Neural cell (in vitro differentiated cells): ENCODE results near the gene MTF2.

Experiments
- EP300 ChIP-seq: fragments of 450-650 bp; conservative IDR thresholded peaks from 2 replicates; pipeline ENCODE4 v1.6.1; 2014; ENCODE audit warnings: antibody characterized with exemption, mild to moderate bottlenecking, moderate library complexity; ENCODE audit not compliant: poor library complexity, severe bottlenecking
- EZH2 ChIP-seq: fragments of 200-600, 300-800 bp; shearing (Covaris generic), sonication (generic); IDR thresholded peaks from 2 replicates; pipeline ENCODE4 v1.6.1; 2014; ENCODE audit warnings: antibody characterized with exemption, low read length, borderline replicate concordance, mild to moderate bottlenecking; ENCODE audit not compliant: insufficient read depth, poor library complexity, severe bottlenecking
- MXI1 ChIP-seq: fragments of 450-650 bp; conservative IDR thresholded peaks from 2 replicates; pipeline ENCODE4 v1.6.1; 2014; ENCODE audit warnings: antibody characterized with exemption, mild to moderate bottlenecking; ENCODE audit not compliant: poor library complexity, severe bottlenecking
- POLR2AphosphoS5 ChIP-seq: IDR thresholded peaks from 2 replicates; pipeline ENCODE4 v1.6.1; 2012
- RAD21 ChIP-seq: fragments of 450-650 bp; conservative IDR thresholded peaks from 2 replicates; pipeline ENCODE4 v1.6.1; 2014; ENCODE audit warnings: antibody characterized with exemption, mild to moderate bottlenecking, moderate library complexity
- TF ChIP-seq, protein P1 (sequence below): fragments of 450-650 bp; IDR thresholded peaks from 2 replicates; pipeline ENCODE4 v1.5.1; 2014; ENCODE audit warnings: antibody characterized with exemption, mild to moderate bottlenecking, moderate library complexity; ENCODE audit not compliant: poor library complexity, severe bottlenecking
- TF ChIP-seq, protein P2 (sequence below): IDR thresholded peaks from 2 replicates; pipeline ENCODE4 v1.6.1; 2012; ENCODE audit warnings: borderline replicate concordance

DNA sequence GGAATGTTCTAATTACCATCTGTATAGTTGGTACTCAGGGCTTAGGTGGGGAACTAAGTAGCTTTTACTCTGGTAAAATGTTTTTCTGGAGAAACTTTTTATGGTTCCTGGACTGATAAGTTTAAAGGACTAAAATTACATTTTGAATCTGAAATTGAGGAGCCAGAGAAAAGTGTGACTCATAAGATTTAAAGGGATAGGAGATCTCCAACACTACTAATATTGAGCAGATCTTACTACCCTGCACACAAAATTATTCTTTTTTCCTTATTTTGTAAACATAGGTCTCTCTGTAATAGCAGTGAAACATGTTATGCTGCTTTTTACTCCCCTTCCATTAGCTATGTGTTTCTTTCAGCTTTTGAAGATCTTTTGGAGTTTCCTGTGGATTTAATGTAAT, 32.5 kb downstream of the MTF2 start:
- no peak for TF ChIP-seq EZH2
- TF ChIP-seq, protein P1, sequence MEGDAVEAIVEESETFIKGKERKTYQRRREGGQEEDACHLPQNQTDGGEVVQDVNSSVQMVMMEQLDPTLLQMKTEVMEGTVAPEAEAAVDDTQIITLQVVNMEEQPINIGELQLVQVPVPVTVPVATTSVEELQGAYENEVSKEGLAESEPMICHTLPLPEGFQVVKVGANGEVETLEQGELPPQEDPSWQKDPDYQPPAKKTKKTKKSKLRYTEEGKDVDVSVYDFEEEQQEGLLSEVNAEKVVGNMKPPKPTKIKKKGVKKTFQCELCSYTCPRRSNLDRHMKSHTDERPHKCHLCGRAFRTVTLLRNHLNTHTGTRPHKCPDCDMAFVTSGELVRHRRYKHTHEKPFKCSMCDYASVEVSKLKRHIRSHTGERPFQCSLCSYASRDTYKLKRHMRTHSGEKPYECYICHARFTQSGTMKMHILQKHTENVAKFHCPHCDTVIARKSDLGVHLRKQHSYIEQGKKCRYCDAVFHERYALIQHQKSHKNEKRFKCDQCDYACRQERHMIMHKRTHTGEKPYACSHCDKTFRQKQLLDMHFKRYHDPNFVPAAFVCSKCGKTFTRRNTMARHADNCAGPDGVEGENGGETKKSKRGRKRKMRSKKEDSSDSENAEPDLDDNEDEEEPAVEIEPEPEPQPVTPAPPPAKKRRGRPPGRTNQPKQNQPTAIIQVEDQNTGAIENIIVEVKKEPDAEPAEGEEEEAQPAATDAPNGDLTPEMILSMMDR, result no peak
- TF ChIP-seq RAD21, result no peak
- no peak for TF ChIP-seq POLR2AphosphoS5
- TF ChIP-seq, protein P2, sequence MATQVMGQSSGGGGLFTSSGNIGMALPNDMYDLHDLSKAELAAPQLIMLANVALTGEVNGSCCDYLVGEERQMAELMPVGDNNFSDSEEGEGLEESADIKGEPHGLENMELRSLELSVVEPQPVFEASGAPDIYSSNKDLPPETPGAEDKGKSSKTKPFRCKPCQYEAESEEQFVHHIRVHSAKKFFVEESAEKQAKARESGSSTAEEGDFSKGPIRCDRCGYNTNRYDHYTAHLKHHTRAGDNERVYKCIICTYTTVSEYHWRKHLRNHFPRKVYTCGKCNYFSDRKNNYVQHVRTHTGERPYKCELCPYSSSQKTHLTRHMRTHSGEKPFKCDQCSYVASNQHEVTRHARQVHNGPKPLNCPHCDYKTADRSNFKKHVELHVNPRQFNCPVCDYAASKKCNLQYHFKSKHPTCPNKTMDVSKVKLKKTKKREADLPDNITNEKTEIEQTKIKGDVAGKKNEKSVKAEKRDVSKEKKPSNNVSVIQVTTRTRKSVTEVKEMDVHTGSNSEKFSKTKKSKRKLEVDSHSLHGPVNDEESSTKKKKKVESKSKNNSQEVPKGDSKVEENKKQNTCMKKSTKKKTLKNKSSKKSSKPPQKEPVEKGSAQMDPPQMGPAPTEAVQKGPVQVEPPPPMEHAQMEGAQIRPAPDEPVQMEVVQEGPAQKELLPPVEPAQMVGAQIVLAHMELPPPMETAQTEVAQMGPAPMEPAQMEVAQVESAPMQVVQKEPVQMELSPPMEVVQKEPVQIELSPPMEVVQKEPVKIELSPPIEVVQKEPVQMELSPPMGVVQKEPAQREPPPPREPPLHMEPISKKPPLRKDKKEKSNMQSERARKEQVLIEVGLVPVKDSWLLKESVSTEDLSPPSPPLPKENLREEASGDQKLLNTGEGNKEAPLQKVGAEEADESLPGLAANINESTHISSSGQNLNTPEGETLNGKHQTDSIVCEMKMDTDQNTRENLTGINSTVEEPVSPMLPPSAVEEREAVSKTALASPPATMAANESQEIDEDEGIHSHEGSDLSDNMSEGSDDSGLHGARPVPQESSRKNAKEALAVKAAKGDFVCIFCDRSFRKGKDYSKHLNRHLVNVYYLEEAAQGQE, result no peak
- no peak for TF ChIP-seq EP300
- TF ChIP-seq MXI1, result no peak
